CD14-positive monocyte (primary cell): ENCODE measurements around the gene TKTL1. TPM values are rescaled to one million over a fixed set of nuclear protein-coding genes. Genes with fewer than 3 reads are reported as not detected.
"Not testable (repeated sequence)": the region's sequence is repeated elsewhere in the genome, so short reads cannot be mapped to it uniquely, and the experiment has no call there.

Experiments
- DNase-seq, 3 donors: peaks; one replicate each; pipeline ENCODE4 v3.0.0-alpha.2; 2011 to 2022
- H2AFZ ChIP-seq: 2 replicates; pipeline ENCODE4 v1.6.0; 2012; ENCODE audit warnings: mild to moderate bottlenecking, low read depth, low read length, inconsistent platforms; ENCODE audit not compliant: insufficient read depth, poor library complexity, severe bottlenecking
- H3K27ac ChIP-seq, 2 donors: 1 replicate in 1 of 2; 2 replicates in 1 of 2; pipeline ENCODE4 v1.5.1; 2012 to 2013; ENCODE audit warnings: low read length in 2 of 2, control low read depth in 1 of 2, inconsistent platforms in 1 of 2, low read depth in 1 of 2, mild to moderate bottlenecking in 1 of 2
- H3K27me3 ChIP-seq, 2 donors: one replicate each; pipeline versions ENCODE4 v1.6.0 to v1.6.1; 2011 to 2013; ENCODE audit warnings: low read length in 2 of 2; ENCODE audit not compliant: control insufficient read depth in 2 of 2, insufficient read depth in 2 of 2
- H3K36me3 ChIP-seq, 2 donors: replicated peaks in 1 of 2; 1 replicate in 1 of 2; 2 replicates in 1 of 2; pipeline versions ENCODE4 v1.5.1 to v1.6.1; 2012 to 2013; ENCODE audit warnings: low read length in 2 of 2, control low read depth in 1 of 2, inconsistent platforms in 1 of 2, mild to moderate bottlenecking in 1 of 2; ENCODE audit not compliant: insufficient read depth in 2 of 2, control insufficient read depth in 1 of 2
- H3K4me1 ChIP-seq, 2 donors: 1 replicate in 1 of 2; 2 replicates in 1 of 2; pipeline versions ENCODE4 v1.5.1 to v1.6.1; 2012 to 2013; ENCODE audit warnings: low read length in 2 of 2, control low read depth in 1 of 2, inconsistent platforms in 1 of 2, mild to moderate bottlenecking in 1 of 2, moderate library complexity in 1 of 2; ENCODE audit not compliant: insufficient read depth in 2 of 2, control insufficient read depth in 1 of 2
- H3K4me2 ChIP-seq: replicated peaks from 2 replicates; pipeline ENCODE3; 2012; ENCODE audit warnings: low read length, moderate library complexity, mild to moderate bottlenecking; ENCODE audit not compliant: poor library complexity, severe bottlenecking; ENCODE audit errors: extremely low read depth
- H3K4me3 ChIP-seq, 3 experiments: fragments of 200-600 bp in 1 of 3; sonication (generic) in 1 of 3; replicated peaks in 1 of 3; 1 replicate in 2 of 3; 2 replicates in 1 of 3; pipeline ENCODE4 v1.5.1; 2011 to 2013; ENCODE audit warnings: low read length in 3 of 3, mild to moderate bottlenecking in 3 of 3, control low read depth in 2 of 3, low read depth in 2 of 3, inconsistent platforms in 1 of 3, moderate library complexity in 1 of 3
- H3K79me2 ChIP-seq: 2 replicates; pipeline ENCODE4 v1.6.0; 2012; ENCODE audit warnings: mild to moderate bottlenecking, control low read depth, inconsistent platforms, low read length, moderate library complexity; ENCODE audit not compliant: insufficient read depth
- H3K9ac ChIP-seq: 2 replicates; pipeline ENCODE4 v1.6.0; 2017; ENCODE audit warnings: low read length, mild to moderate bottlenecking; ENCODE audit not compliant: insufficient read depth, poor library complexity, severe bottlenecking
- H3K9me3 ChIP-seq, 2 donors: replicated peaks in 1 of 2; 1 replicate in 1 of 2; 2 replicates in 1 of 2; pipeline versions ENCODE4 v1.5.1 to v1.6.1; 2012 to 2013; ENCODE audit warnings: low read length in 2 of 2, control low read depth in 1 of 2; ENCODE audit not compliant: control insufficient read depth in 1 of 2, insufficient read depth in 1 of 2
- H4K20me1 ChIP-seq: 2 replicates; pipeline ENCODE4 v1.6.0; 2012; ENCODE audit warnings: mild to moderate bottlenecking, low read length, control low read depth, moderate library complexity; ENCODE audit not compliant: insufficient read depth
- H3K27ac Mint-ChIP-seq, 7 donors: one replicate each; pipeline ENCODE4 v1.8.0; 2020; ENCODE audit warnings: mild to moderate bottlenecking in 7 of 7, mixed read lengths in 7 of 7, moderate library complexity in 6 of 7, inconsistent platforms in 2 of 7
- H3K27me3 Mint-ChIP-seq, 3 donors: one replicate each; pipeline ENCODE4 v1.8.0; 2021 to 2022; ENCODE audit warnings: low read depth in 3 of 3, mild to moderate bottlenecking in 3 of 3, mixed read lengths in 3 of 3, moderate library complexity in 3 of 3, inconsistent platforms in 1 of 3
- H3K36me3 Mint-ChIP-seq, 2 donors: one replicate each; pipeline ENCODE4 v1.8.0; 2020; ENCODE audit warnings: mixed read lengths in 2 of 2, inconsistent platforms in 1 of 2, mild to moderate bottlenecking in 1 of 2
- H3K4me1 Mint-ChIP-seq: one replicate; pipeline ENCODE4 v1.8.0; 2020; ENCODE audit warnings: mild to moderate bottlenecking, mixed read lengths
- H3K4me3 Mint-ChIP-seq, 2 donors: one replicate each; pipeline ENCODE4 v1.8.0; 2020; ENCODE audit warnings: mild to moderate bottlenecking in 2 of 2, mixed read lengths in 2 of 2, moderate library complexity in 1 of 2
- H3K9me3 Mint-ChIP-seq, 7 donors: one replicate each; pipeline ENCODE4 v1.8.0; 2020 to 2022; ENCODE audit warnings: mixed read lengths in 7 of 7, mild to moderate bottlenecking in 6 of 7, moderate library complexity in 6 of 7, inconsistent platforms in 2 of 7
- WGBS: methylation state at CpG from one replicate; pipeline ENCODE4 v1.1.5; 2013; ENCODE audit warnings: missing lambda C conversion rate; ENCODE audit not compliant: insufficient coverage; 5-methylcytosine and 5-hydroxymethylcytosine counted together
- intact Hi-C, 2 donors: fragments of 100-400 bp; cut with micrococcal nuclease; formaldehyde crosslinking; loops; one replicate each; pipeline versions ENCODE4 v1.15.0 to v1.15.1; 2023
- polyA plus RNA-seq, 3 donors: library from polyadenylated mRNA; depleted of rRNA in 1 of 3; unstranded in 2 of 3; stranded (reverse) in 1 of 3; fragments of 300-500 nt in 2 of 3; fragments of >200 nt in 1 of 3; fragmentation: Illumina TruSeq in 2 of 3; gene quantifications; 1 replicate in 2 of 3; 2 replicates in 1 of 3; pipeline ENCODE4 v1.2.3, GENCODE V29; 2012 to 2021

The TKTL1 gene
- polyA plus RNA-seq, 3 donors: 0.20 to 1.3 (median 0.60) TPM

DNA sequence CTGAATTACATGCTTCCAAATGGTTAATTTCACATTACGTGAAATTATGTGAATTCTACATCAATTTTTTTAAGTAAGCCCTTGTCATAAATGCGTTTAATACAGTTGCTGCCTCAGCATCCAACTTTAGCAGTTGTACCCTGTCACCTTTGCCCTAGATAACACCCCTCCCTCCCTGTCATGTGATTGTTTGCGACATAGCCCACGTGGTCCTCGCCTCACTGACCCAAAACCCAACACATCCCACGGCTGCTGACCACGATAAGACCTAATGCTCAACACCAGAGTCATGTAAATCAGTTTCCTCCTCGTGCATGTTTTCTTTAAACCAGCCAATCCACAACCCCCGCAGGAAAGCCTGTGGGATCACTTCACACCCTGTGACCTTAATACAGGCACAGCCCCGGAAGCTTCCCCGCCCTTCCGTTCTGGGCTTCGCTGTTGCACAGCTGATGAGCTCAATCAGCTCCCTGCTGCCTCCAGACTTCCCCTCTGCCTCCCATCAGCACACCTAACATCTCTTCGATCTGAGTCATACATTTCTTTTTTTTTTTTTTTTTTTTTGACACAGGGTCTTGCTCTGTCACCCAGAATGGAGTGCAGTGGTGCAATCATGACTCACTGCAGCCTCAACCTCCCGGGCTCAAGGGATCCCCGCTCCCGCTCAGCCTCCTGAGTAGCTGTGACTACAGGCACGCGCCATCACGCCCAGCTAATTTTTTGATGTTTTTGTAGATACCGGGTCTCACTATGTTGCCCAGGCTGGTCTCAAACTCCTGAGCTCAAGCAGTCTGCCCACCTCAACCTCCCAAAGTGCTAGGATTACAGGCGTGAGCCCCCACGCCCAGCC is 10.9 kb upstream of the TKTL1 start:
- intact Hi-C loops, H3K27me3 ChIP-seq, H3K9me3 ChIP-seq, H3K36me3 Mint-ChIP-seq, H3K9me3 Mint-ChIP-seq, H3K79me2 ChIP-seq, H3K4me2 ChIP-seq, H4K20me1 ChIP-seq, H3K27ac Mint-ChIP-seq, H3K27ac ChIP-seq, H2AFZ ChIP-seq, H3K4me1 Mint-ChIP-seq, DNase-seq, H3K36me3 ChIP-seq, H3K4me3 Mint-ChIP-seq, H3K27me3 Mint-ChIP-seq, H3K4me1 ChIP-seq, H3K9ac ChIP-seq, H3K4me3 ChIP-seq: not testable (repeated sequence)
- WGBS: no CpG with 5 or more reads among the region's 23 CpGs

GRCh38 chrX:154286406-154286805 is 9.2 kb upstream of the TKTL1 start:
- H2AFZ ChIP-seq, H3K4me2 ChIP-seq, H3K27me3 ChIP-seq, H4K20me1 ChIP-seq, intact Hi-C loops, H3K4me1 ChIP-seq, H3K9me3 ChIP-seq, H3K27ac Mint-ChIP-seq, H3K27me3 Mint-ChIP-seq, H3K9ac ChIP-seq, DNase-seq, H3K4me3 Mint-ChIP-seq, H3K27ac ChIP-seq, H3K36me3 Mint-ChIP-seq, H3K4me3 ChIP-seq, H3K79me2 ChIP-seq, H3K9me3 Mint-ChIP-seq, H3K4me1 Mint-ChIP-seq, H3K36me3 ChIP-seq: not testable (repeated sequence)
- no CpG with 5 or more reads among the region's 10 CpGs for WGBS
